KMS-11 (cell line): ENCODE results near the gene PTH1R.

Source experiments
- H2AFZ ChIP-seq: fragments of 200-600 bp; sonication (generic); 2 replicates; pipeline ENCODE4 v1.6.1; 2016; ENCODE audit warnings: antibody characterized with exemption, mixed run types, low read depth
- H3K27ac ChIP-seq: fragments of 200-600 bp; sonication (generic); 2 replicates; pipeline ENCODE4 v1.6.1; 2016; ENCODE audit warnings: mild to moderate bottlenecking, mixed run types
- H3K27me3 ChIP-seq: fragments of 200-600 bp; sonication (generic); 2 replicates; pipeline ENCODE4 v1.6.1; 2017; ENCODE audit warnings: mild to moderate bottlenecking, low read depth, mixed run types, moderate library complexity; ENCODE audit not compliant: insufficient read depth
- H3K36me3 ChIP-seq: fragments of 200-600 bp; sonication (generic); 2 replicates; pipeline ENCODE4 v1.6.1; 2017; ENCODE audit warnings: mild to moderate bottlenecking, mixed run types; ENCODE audit not compliant: insufficient read depth
- H3K4me1 ChIP-seq: fragments of 200-600 bp; sonication (generic); 2 replicates; pipeline ENCODE4 v1.6.1; 2016; ENCODE audit warnings: mild to moderate bottlenecking, low read depth, mixed run types; ENCODE audit not compliant: poor library complexity, severe bottlenecking
- H3K4me2 ChIP-seq: fragments of 200-600 bp; sonication (generic); 2 replicates; pipeline ENCODE4 v1.7.0; 2016; ENCODE audit warnings: mild to moderate bottlenecking, mixed run types
- H3K4me3 ChIP-seq: fragments of 200-600 bp; sonication (generic); IDR thresholded peaks from 2 replicates; pipeline ENCODE4 v1.6.1; 2017; ENCODE audit warnings: low read depth, low read length, mixed read lengths; ENCODE audit not compliant: insufficient read depth
- H3K79me2 ChIP-seq: fragments of 200-600 bp; sonication (generic); 2 replicates; pipeline ENCODE4 v1.6.1; 2016; ENCODE audit warnings: low read depth, mixed run types; ENCODE audit not compliant: insufficient read depth
- H3K9ac ChIP-seq: fragments of 200-600 bp; sonication (generic); 2 replicates; pipeline ENCODE4 v1.6.1; 2016; ENCODE audit warnings: mild to moderate bottlenecking, mixed run types
- H4K20me1 ChIP-seq: fragments of 200-600 bp; sonication (generic); 2 replicates; pipeline ENCODE4 v1.6.1; 2016; ENCODE audit warnings: mild to moderate bottlenecking, mixed run types; ENCODE audit not compliant: insufficient read depth
- CTCF ChIP-seq: fragments of 200-600 bp; sonication (generic); conservative IDR thresholded peaks from 2 replicates; pipeline ENCODE4 v1.6.1; 2017; ENCODE audit warnings: low read depth, mild to moderate bottlenecking, antibody characterized with exemption, low read length, moderate library complexity, mixed read lengths

Gene PTH1R

GRCh38 chr3:46884929-46885328 is 7.4 kb downstream of the PTH1R start:
- no peak overlapping the region for H3K9ac ChIP-seq
- no peak for TF ChIP-seq CTCF
- H3K4me2 ChIP-seq: no peak overlapping the region
- H3K36me3 ChIP-seq: no peaks in the 10 kb centered on the region
- H2AFZ ChIP-seq: no peak overlapping the region
- no peak overlapping the region for H3K4me3 ChIP-seq
- no peak overlapping the region for H3K27ac ChIP-seq
- H4K20me1 ChIP-seq: no peaks in the 10 kb centered on the region
- no peaks in the 10 kb centered on the region for H3K27me3 ChIP-seq
- H3K79me2 ChIP-seq: no peaks in the 10 kb centered on the region
- H3K4me1 ChIP-seq: no peaks in the 10 kb centered on the region

GRCh38 chr3:46885612-46886011 is 8.1 kb downstream of the PTH1R start:
- Histone ChIP-seq H3K9ac (no peak overlapping the region), H3K36me3 (no peaks in the 10 kb centered on the region), H3K4me1 (no peaks in the 10 kb centered on the region), H3K27me3 (no peaks in the 10 kb centered on the region), H2AFZ (no peak overlapping the region), H3K79me2 (no peaks in the 10 kb centered on the region), H4K20me1 (no peaks in the 10 kb centered on the region), H3K4me2 (no peak overlapping the region), H3K4me3 (no peak overlapping the region), H3K27ac (no peak overlapping the region)
- TF ChIP-seq CTCF: no peak

- H3K4me2 ChIP-seq: no peak overlapping the region
- no peak overlapping the region for H3K27ac ChIP-seq
These were observed 10.5 kb downstream of the PTH1R start for GRCh38 chr3:46887980-46888494.

GRCh38 chr3:46888705-46889104 is 11.2 kb downstream of the PTH1R start:
- H3K4me1 ChIP-seq: no peaks in the 10 kb centered on the region
- no peak overlapping the region for H3K4me2 ChIP-seq
- H4K20me1 ChIP-seq: no peaks in the 10 kb centered on the region
- H3K27me3 ChIP-seq: peaks cover 2% of the 10 kb centered on the region; the same call in 1 of the 2 replicates
- no peak for TF ChIP-seq CTCF
- no peak overlapping the region for H3K27ac ChIP-seq
- no peak overlapping the region for H2AFZ ChIP-seq
- H3K79me2 ChIP-seq: no peaks in the 10 kb centered on the region
- no peak overlapping the region for H3K4me3 ChIP-seq
- no peak overlapping the region for H3K9ac ChIP-seq
- no peaks in the 10 kb centered on the region for H3K36me3 ChIP-seq

More at GRCh38 chr3:46887980-46888494, 10.5 kb downstream of the PTH1R start:
- no peak overlapping the region for H3K9ac ChIP-seq
- no peak overlapping the region for H3K4me3 ChIP-seq
- no peak overlapping the region for H2AFZ ChIP-seq
- peaks cover 2% of the 10 kb centered on the region; the same call in 1 of the 2 replicates for H3K27me3 ChIP-seq
- H4K20me1 ChIP-seq: no peaks in the 10 kb centered on the region
- H3K4me1 ChIP-seq: no peaks in the 10 kb centered on the region
- no peaks in the 10 kb centered on the region for H3K79me2 ChIP-seq
- no peaks in the 10 kb centered on the region for H3K36me3 ChIP-seq
- TF ChIP-seq CTCF: no peak
